Endothelial cell of umbilical vein (primary cell): Measurements from ENCODE around the gene FHOD3.

Experiments
- CTCF ChIP-seq, 2 donors: IDR thresholded peaks; 1 replicate in 1 of 2; 2 replicates in 1 of 2; pipeline ENCODE4 v1.5.1; 2011; ENCODE audit warnings: low read length in 2 of 2, mild to moderate bottlenecking in 2 of 2, moderate library complexity in 2 of 2, control low read depth in 1 of 2, inconsistent platforms in 1 of 2, low read depth in 1 of 2; ENCODE audit not compliant: insufficient read depth in 1 of 2; ENCODE audit errors: extremely low read depth in 1 of 2
- EZH2 ChIP-seq: IDR thresholded peaks from 2 replicates; pipeline ENCODE4 v1.6.1; 2012; ENCODE audit warnings: borderline replicate concordance, low read depth, mild to moderate bottlenecking, moderate library complexity, low read length, inconsistent platforms; ENCODE audit not compliant: severe bottlenecking
- FOS ChIP-seq: IDR thresholded peaks from 2 replicates; pipeline ENCODE4 v1.6.1; 2011; ENCODE audit warnings: mild to moderate bottlenecking, low read length, moderate library complexity, borderline replicate concordance; ENCODE audit not compliant: insufficient read depth
- GATA2 ChIP-seq: IDR thresholded peaks from 2 replicates; pipeline ENCODE4 v1.7.0; 2011; ENCODE audit warnings: low read depth, mild to moderate bottlenecking, moderate library complexity, mixed read lengths, low read length; ENCODE audit not compliant: insufficient read length, insufficient read depth
- JUN ChIP-seq: IDR thresholded peaks from 2 replicates; pipeline ENCODE4 v1.6.1; 2011; ENCODE audit warnings: borderline replicate concordance, low read depth; ENCODE audit not compliant: insufficient read length, insufficient read depth
- POLR2A ChIP-seq: IDR thresholded peaks from 2 replicates; pipeline ENCODE4 v1.6.1; 2012; ENCODE audit warnings: low read depth, mild to moderate bottlenecking, control low read depth, low read length
- POLR2AphosphoS5 ChIP-seq: IDR thresholded peaks from 2 replicates; pipeline ENCODE4 v1.6.1; 2012; ENCODE audit warnings: low read depth, mild to moderate bottlenecking, control low read depth, low read length, moderate library complexity; ENCODE audit not compliant: insufficient read depth
- TF ChIP-seq, protein P1 (sequence below): IDR thresholded peaks from 2 replicates; pipeline ENCODE4 v1.6.1; 2011; ENCODE audit not compliant: insufficient read depth, insufficient read length

DNA sequence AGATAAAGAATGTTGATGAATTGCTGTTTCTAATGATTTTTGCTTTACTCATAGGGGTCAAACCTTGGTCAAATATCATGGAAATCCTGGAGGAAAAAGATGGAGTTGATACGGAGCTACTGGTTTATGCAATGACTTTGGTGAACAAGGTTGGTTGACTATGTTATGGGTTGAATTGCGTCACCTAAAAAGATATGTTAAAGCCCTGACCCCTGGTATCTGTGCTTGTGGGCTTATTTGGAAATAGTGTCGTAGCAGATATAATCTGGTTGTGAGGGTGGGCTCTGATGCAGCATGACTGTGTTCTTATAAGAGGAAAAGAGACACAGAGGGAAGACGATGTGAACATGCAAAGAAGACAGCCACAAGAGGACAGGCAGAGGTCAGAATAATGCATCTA is 305.1 kb downstream of the FHOD3 start:
- no peak for TF ChIP-seq CTCF (IDR thresholded peaks at IDR 0.05; ENCODE audit: extremely low read depth in 1 of 2, insufficient read depth in 1 of 2, low read depth in 1 of 2, low read length in 2 of 2)
- TF ChIP-seq POLR2A, result no peak
- TF ChIP-seq, protein P1, sequence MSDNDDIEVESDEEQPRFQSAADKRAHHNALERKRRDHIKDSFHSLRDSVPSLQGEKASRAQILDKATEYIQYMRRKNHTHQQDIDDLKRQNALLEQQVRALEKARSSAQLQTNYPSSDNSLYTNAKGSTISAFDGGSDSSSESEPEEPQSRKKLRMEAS, result no peak
- no peak for TF ChIP-seq FOS
- no peak for TF ChIP-seq EZH2
- TF ChIP-seq JUN, result no peak
- no peak for TF ChIP-seq POLR2AphosphoS5
- no peak for TF ChIP-seq GATA2
